ENCODE data around the gene DUS4L. TPM values are rescaled to one million over a fixed set of nuclear protein-coding genes. Genes with fewer than 3 reads are reported as not detected.

DUS4L gene
- total RNA-seq, 1 experiment from 2014 or later, result 22.0 TPM

DNA sequence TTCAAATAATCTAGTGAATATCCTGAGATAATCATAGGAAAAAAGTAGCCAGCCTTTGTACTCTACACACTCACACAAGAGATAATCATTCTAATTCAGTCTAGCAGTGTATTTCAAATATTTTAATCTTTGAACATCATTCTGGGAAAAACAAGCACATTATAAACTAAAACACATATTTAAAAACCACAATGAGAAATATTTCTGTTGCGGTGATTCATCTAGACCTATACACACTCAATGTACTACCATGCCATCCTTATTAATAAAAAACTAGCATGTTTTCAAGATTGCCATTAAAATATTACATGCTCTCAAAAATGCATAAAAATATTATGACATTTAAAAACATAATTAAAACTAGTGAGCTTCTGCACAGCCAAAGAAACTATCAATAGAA lies 11.8 kb upstream of the DUS4L start:
- Histone ChIP-seq H3K27ac (no peak overlapping the region), H3K9me3 (ENCODE audit: insufficient read depth, low read depth) (no peaks in the 10 kb centered on the region), H3K36me3 (ENCODE audit: low read depth) (peaks cover 30% of the 10 kb centered on the region; the same call in 1 of the 2 replicates), H3F3A (ENCODE audit: insufficient read depth, low read depth) (no peaks in the 10 kb centered on the region), H3K9me2 (ENCODE audit: insufficient read depth) (no peaks in the 10 kb centered on the region), H2AFZ (no peak overlapping the region), H3K4me3 (no peak overlapping the region), H3K4me2 (no peak overlapping the region), H3K27me3 (ENCODE audit: insufficient read depth, low read depth) (no peaks in the 10 kb centered on the region), H3K79me2 (ENCODE audit: low read depth) (peaks cover 16% of the 10 kb centered on the region), H4K20me1 (ENCODE audit: insufficient read depth) (peaks cover 12% of the 10 kb centered on the region; the same call in 1 of the 2 replicates), H3K4me1 (replicated peaks; ENCODE audit: insufficient read depth) (no peaks in the 10 kb centered on the region)
- DNase-seq, result no peak
- no peak for TF ChIP-seq EZH2 (IDR thresholded peaks at IDR 0.05; ENCODE audit: low read depth)
- TF ChIP-seq, protein P1, sequence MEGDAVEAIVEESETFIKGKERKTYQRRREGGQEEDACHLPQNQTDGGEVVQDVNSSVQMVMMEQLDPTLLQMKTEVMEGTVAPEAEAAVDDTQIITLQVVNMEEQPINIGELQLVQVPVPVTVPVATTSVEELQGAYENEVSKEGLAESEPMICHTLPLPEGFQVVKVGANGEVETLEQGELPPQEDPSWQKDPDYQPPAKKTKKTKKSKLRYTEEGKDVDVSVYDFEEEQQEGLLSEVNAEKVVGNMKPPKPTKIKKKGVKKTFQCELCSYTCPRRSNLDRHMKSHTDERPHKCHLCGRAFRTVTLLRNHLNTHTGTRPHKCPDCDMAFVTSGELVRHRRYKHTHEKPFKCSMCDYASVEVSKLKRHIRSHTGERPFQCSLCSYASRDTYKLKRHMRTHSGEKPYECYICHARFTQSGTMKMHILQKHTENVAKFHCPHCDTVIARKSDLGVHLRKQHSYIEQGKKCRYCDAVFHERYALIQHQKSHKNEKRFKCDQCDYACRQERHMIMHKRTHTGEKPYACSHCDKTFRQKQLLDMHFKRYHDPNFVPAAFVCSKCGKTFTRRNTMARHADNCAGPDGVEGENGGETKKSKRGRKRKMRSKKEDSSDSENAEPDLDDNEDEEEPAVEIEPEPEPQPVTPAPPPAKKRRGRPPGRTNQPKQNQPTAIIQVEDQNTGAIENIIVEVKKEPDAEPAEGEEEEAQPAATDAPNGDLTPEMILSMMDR (conservative IDR thresholded peaks at IDR 0.05), result no peak
- BruUV-seq (replicated peaks), result no TSS peak
- ChIA-PET POLR2A (ENCODE audit: unreplicated experiment) (no interaction called here), CTCF (no interaction called here)
- intact Hi-C loops (cut with micrococcal nuclease; ENCODE audit: unreplicated experiment), result no loop called here

GRCh38 chr7:107555893-107556292 lies 7.9 kb upstream of the DUS4L start:
- H3K4me2 ChIP-seq, result no peak overlapping the region
- H3K36me3 ChIP-seq (ENCODE audit: low read depth), result peaks cover 38% of the 10 kb centered on the region
- peaks cover 37% of the 10 kb centered on the region for H3K79me2 ChIP-seq (ENCODE audit: low read depth)
- H4K20me1 ChIP-seq (ENCODE audit: insufficient read depth), result peaks cover 12% of the 10 kb centered on the region; the same call in 1 of the 2 replicates
- no peaks in the 10 kb centered on the region for H3K9me3 ChIP-seq (ENCODE audit: insufficient read depth, low read depth)
- no peak overlapping the region for H2AFZ ChIP-seq
- no peaks in the 10 kb centered on the region for H3F3A ChIP-seq (ENCODE audit: insufficient read depth, low read depth)
- H3K27me3 ChIP-seq (ENCODE audit: insufficient read depth, low read depth), result no peaks in the 10 kb centered on the region
- no peak overlapping the region for H3K4me3 ChIP-seq
- no peak for DNase-seq
- TF ChIP-seq, protein P1 (conservative IDR thresholded peaks at IDR 0.05), result no peak
- no peak for TF ChIP-seq EZH2 (IDR thresholded peaks at IDR 0.05; ENCODE audit: low read depth)
- no TSS peak for BruUV-seq (replicated peaks)
- intact Hi-C loops (cut with micrococcal nuclease; ENCODE audit: unreplicated experiment), result no loop called here
- peaks cover 13% of the 10 kb centered on the region; the same call in 1 of the 2 replicates for H3K4me1 ChIP-seq (replicated peaks; ENCODE audit: insufficient read depth)
- CTCF ChIA-PET, result no interaction called here
- POLR2A ChIA-PET (ENCODE audit: unreplicated experiment), result no interaction called here
- H3K9me2 ChIP-seq (ENCODE audit: insufficient read depth), result no peaks in the 10 kb centered on the region
- no peak overlapping the region for H3K27ac ChIP-seq

- Histone ChIP-seq H3K9me2 (ENCODE audit: insufficient read depth) (no peaks in the 10 kb centered on the region), H3K4me2 (no peak overlapping the region), H3F3A (ENCODE audit: insufficient read depth, low read depth) (peaks cover 8% of the 10 kb centered on the region; the same call in 1 of the 2 replicates), H3K27ac (no peak overlapping the region), H3K4me1 (replicated peaks; ENCODE audit: insufficient read depth) (peaks cover 30% of the 10 kb centered on the region), H3K27me3 (ENCODE audit: insufficient read depth, low read depth) (no peaks in the 10 kb centered on the region), H3K79me2 (ENCODE audit: low read depth) (peaks cover 55% of the 10 kb centered on the region), H3K9me3 (ENCODE audit: insufficient read depth, low read depth) (no peaks in the 10 kb centered on the region), H3K4me3 (no peak overlapping the region), H4K20me1 (ENCODE audit: insufficient read depth) (no peaks in the 10 kb centered on the region; the same call in 1 of the 2 replicates), H3K36me3 (ENCODE audit: low read depth) (peaks cover 16% of the 10 kb centered on the region), H2AFZ (no peak overlapping the region)
- BruUV-seq (replicated peaks), result no TSS peak
- TF ChIP-seq, protein P1 (conservative IDR thresholded peaks at IDR 0.05), result no peak
- TF ChIP-seq EZH2 (IDR thresholded peaks at IDR 0.05; ENCODE audit: low read depth), result no peak
- no peak for DNase-seq
- intact Hi-C loops (cut with micrococcal nuclease; ENCODE audit: unreplicated experiment), result loop anchor here (5.0 to 10.0 kb wide), 4 partner anchors 98 to 355 kb away; partner anchors contain the start of gene SLC26A4
- ChIA-PET POLR2A (ENCODE audit: unreplicated experiment) (interaction anchor here (0.7 kb wide), 1 partner anchor 394 kb away, joined by 3 read pairs; no protein-coding TSS in a partner anchor), CTCF (no interaction called here)
Measured at GRCh38 chr7:107559864-107560263, 3.9 kb upstream of the DUS4L start.

Data from PC-9 (cell line).